NCI-H2029 treated with DMSO at 0.1 percent for 48 hours (cell line): ENCODE results near the gene CCDC40.

ENCODE experiments used
- DNase-seq: peaks from one replicate; lab custom pipeline; 2025; lab: John Stamatoyannopoulos, UW

The CCDC40 gene

GRCh38 chr17:80114758-80115157, 78.3 kb downstream of the CCDC40 start:
- DNase-seq, result no peak

DNA sequence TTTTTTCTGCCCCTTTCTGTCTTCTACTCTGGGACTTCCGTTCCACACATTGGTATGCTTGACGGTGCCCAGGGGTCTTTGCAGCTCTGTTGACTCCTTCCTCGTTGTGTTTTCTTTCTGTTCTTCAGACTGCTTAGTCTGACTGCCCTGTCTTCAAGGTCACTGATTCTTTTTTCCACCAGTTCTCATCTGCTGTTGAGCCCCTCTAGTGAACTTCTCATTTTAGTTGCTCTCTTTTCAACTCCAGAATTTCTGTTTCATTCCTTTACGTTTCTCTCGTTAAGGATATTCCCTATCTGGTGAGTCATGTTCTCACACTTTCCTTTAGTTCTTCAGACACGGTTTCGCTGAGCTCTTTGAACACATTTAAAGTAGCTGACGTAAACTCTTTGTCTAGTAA, 78.7 kb downstream of the CCDC40 start:
- no peak for DNase-seq

- no peak for DNase-seq
Measured at GRCh38 chr17:80116276-80116920, 80.0 kb downstream of the CCDC40 start.

DNA sequence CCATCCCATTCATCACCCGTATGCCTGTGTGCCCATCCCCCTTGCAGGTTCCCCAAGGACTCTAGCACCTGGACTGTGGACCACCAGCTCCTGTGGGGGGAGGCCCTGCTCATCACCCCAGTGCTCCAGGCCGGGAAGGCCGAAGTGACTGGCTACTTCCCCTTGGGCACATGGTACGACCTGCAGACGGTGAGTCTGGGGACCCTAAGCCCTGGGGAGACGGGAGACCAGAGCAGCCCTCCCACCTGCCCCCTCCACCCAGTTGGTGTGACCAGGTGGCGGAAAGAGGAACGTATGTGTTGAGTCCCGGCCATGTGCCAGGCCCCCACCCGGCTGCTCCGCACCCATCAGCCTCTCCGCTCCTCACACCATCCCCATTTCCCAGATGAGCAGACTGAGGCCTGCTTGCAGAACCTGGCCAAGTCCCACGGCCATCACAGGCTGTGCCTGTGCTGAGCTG, 80.5 kb downstream of the CCDC40 start:
- no peak for DNase-seq

- no peak for DNase-seq
Measured at GRCh38 chr17:80117491-80118401, 81.3 kb downstream of the CCDC40 start.

DNA sequence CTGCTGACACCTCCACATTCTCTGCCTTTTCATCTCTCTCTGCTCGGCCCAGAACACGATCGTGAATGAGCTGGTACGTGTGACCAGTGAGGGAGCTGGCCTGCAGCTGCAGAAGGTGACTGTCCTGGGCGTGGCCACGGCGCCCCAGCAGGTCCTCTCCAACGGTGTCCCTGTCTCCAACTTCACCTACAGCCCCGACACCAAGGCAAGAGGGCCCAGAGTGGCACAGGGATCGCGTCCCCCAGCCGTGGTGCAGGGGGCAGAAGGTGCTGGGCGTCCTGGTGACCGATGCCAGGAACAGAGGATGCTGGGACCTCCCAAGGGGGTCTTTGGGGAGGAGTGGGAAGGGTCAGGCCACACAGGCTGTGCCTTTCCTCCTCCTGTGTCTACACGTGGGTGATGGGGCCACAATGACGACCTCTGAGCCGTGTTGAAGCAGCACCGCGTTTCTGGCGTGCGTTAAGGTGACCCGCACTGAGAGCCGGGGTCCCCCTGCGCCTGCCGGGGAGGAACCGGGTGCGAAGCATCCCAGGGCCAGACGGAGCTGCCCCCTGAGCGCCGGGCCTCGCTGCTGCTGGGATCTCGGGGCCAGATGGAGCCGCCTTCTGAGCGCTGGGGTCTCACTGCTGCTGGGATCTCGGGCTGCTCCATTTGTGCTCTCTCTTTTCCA, 82.3 kb downstream of the CCDC40 start:
- DNase-seq, result no peak

DNA sequence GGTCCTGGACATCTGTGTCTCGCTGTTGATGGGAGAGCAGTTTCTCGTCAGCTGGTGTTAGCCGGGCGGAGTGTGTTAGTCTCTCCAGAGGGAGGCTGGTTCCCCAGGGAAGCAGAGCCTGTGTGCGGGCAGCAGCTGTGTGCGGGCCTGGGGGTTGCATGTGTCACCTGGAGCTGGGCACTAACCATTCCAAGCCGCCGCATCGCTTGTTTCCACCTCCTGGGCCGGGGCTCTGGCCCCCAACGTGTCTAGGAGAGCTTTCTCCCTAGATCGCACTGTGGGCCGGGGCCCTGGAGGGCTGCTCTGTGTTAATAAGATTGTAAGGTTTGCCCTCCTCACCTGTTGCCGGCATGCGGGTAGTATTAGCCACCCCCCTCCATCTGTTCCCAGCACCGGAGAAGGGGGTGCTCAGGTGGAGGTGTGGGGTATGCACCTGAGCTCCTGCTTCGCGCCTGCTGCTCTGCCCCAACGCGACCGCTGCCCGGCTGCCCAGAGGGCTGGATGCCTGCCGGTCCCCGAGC, 82.9 kb downstream of the CCDC40 start:
- no peak for DNase-seq

DNA sequence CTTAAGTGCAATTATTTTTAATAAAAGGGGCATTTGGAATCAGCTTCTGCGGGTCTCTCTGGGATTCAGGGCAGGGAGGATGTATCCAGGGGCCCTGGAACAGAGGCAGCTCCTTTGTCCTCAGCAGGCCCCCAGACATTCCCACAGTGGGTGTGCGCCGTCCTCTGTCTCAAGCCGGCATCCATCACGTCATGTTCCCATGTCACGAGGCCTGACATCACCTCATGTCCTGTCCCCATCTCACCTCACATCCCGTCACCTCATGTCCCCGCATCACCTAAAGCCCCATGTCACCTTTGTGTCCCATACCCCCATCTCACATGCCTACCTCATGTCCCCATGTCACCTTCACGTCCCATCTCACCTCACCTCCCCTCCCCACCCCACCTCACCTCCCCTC, 83.4 kb downstream of the CCDC40 start:
- DNase-seq, result no peak

DNA sequence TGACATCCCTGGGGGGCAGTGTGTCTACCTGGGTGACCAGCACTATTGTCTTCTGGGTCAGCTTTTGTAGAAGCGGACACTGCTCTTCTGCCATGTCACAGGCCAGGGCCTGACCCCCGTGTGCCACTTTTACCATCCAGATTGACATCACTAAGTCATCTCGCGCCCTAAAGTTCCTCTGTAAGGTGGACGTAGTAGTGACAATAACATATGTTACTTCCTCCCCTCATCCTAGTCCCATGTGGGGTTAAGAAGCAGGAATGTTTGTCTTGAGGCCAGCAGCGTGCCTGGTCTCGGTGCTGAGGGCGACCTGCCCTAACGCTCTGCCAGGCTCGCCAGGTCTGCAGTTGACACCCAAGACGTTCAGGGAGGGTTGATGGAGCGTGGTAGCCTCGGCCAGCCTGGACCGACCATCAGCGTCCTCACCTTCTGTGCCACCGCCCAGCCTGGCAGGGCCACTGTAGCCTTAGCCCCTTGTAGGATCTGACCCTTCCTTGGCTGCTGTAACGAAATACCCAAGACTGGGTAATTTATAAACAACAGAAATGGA, 85.7 kb downstream of the CCDC40 start:
- no peak for DNase-seq

DNA sequence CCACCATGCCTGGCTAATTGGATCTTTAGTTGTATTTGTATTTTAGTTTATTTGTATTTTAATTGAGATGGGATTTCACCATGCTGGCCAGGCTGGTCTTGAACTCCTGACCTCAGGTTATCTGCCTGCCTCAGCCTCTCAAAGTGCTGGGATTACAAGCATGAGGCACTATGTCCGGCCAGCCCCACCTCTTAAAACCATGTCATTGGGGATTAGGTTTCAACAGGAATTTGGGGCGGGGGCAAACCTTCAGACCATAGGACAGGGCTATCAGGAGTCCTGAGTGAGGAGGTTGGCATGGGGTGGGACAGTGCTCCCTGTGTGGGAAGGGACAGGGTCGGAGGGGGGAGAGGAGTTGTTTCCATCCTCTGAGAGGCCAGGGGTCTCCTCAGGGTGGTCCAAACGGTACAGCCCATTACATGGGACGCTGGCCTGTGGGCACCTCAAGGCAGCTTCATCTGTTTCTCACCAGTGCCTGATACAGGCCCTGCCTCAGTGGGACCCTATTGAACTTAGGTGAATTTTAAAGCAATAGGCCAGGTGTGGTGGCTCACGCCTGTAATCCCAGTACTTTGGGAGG, 86.6 kb downstream of the CCDC40 start:
- DNase-seq, result no peak

- DNase-seq, result no peak
Measured at GRCh38 chr17:80123791-80124190, 87.3 kb downstream of the CCDC40 start.

GRCh38 chr17:80124351-80124981, 88.0 kb downstream of the CCDC40 start:
- DNase-seq, result no peak

DNA sequence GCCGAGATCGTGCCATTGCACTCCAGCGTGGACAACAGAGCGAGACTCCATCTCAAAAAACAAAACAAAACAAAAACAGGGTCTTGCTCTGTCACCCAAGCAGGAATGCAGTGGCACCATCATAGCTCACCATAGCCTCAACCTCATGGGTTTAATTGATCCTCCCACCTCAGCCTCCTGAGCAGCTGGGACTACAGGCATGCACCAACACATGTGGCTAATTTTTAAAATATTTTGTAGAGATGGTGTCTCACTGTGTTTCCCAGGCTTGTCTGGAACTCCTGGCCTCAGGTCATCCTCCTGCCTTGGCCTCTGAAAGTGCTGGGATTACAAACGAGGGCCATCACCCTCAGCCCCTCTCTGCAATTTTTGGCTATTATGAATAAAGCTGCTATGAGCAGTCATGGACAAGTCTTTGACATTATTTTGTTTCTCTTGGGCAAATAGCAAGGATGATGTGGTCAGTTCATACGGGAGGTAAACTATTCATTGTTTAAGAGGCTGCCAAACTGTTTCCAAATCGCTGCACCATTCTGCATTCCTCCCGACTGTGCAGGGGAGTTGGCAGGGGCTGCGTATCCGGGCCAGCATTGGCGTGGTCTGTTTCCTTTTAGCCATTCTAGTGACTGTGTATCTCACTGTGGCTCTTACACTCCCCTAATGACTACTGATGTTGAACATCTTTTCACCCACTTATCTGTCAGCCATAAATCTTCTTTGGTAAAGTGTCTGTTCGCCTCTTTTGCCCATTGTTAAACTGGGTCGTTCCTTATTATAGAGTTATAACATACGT, 89.4 kb downstream of the CCDC40 start:
- no peak for DNase-seq

DNA sequence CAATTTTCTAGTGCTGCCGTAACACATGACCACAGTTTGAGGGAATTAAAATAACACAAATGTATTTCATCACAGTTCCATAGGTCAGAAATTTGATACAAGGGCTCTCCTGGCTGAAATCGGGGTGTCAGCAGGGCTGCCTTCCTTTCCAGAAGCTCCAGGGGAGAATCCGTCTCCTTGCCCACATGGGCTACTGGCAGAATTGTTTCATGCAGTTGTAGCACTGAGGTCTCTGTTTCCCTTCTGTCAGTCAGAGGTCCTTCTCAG, 89.9 kb downstream of the CCDC40 start:
- DNase-seq, result no peak

- DNase-seq, result no peak
Measured at GRCh38 chr17:80129006-80129565, 92.6 kb downstream of the CCDC40 start.

DNA sequence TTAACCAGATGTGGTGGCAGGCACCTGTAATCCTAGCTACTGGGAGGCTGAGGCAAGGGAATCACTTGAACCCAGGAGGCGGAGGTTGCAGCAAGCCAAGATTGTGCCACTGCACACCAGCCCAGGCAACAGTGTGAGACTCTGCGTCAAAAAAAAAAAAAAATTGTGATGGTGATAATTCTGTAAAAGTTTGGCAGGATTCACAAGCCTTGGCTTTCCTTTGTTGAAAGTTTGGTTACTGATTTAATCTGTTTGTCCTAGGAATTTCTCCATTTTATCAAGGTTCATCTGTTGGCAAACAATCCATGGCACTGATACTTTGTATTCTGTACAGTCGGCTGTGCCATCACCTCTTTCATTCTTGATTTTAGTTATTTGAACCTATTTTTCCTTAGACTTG, 94.5 kb downstream of the CCDC40 start:
- no peak for DNase-seq

DNA sequence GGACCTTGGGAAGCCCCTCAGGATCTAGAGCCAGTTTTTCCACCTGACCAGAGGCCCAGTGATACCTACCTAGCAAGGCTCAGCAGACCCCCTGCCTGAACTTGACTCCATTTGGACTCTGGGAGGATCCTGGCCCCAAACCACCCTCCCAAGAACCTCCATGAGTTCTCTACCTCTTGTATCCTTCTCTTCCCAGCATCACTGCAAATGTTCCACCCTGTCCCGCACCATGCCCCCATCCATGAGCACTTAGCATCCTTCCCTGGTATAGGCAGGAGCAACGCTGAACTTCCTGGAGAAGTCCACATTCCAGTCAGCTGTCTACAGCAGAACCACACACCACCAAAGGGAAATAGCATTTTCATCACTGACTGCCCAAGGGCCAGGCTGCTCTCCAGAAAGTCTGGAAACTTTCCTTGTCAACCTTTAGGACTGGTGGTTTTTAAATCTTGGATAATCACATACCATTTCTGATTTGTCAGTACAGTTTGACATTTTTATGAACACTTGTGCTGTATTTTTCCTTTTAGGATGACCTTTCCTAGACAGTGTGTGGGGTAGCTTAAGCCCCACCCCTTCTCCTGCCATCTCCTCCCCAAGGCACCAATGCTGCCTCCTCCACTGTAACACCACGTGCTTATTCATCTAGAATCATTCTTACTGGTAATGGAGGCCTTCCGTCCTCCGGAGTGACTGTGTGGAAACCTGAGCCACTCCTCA, 96.6 kb downstream of the CCDC40 start:
- no peak for DNase-seq

DNA sequence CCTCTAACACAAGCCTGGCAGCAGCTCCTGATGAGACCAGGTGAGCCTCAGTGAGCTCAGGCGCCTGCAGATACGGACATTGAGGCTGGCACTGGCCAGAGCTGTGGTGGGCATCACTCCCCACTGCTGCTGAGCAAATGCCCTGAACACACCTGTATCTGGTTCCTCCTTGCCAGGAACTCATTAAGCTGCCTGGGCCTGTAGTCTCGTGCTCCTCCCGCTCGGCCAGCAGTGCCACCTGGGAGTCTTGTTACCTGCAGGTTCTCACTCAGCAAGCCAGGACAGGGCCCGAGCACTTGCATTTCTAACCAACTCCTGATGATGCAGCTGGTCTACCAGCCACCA, 97.2 kb downstream of the CCDC40 start:
- no peak for DNase-seq

GRCh38 chr17:80137131-80137530, 100.7 kb downstream of the CCDC40 start:
- no peak for DNase-seq

- DNase-seq, result no peak
Measured at GRCh38 chr17:80138856-80139426, 102.5 kb downstream of the CCDC40 start.
